Psoas muscle (tissue), 8 donors: Measurements from ENCODE around the gene SPTBN2. TPM values are rescaled to one million over a fixed set of nuclear protein-coding genes. Genes with fewer than 3 reads are reported as not detected.
"Not testable (repeated sequence)": the region's sequence is repeated elsewhere in the genome, so short reads cannot be mapped to it uniquely, and the experiment has no call there.

Source experiments
- ATAC-seq, 4 donors: fragments of 200-7000 bp; cut with Tn5 transposase; one replicate each; pipeline ENCODE4 v1.9.1; 2020; ENCODE audit warnings: moderate library complexity in 3 of 4, mild to moderate bottlenecking in 2 of 4
- DNase-seq, 2 donors: peaks; one replicate each; pipeline ENCODE4 v3.0.0-alpha.2; 2020
- H3K27ac ChIP-seq: fragments of 200-600 bp; one replicate; pipeline ENCODE4 v1.8.0; 2022
- H3K27me3 ChIP-seq, 3 donors: fragments of 200-600 bp in 1 of 3; one replicate each; pipeline versions ENCODE4 v1.6.1 to v1.8.0; 2013 to 2022; ENCODE audit warnings: low read length in 2 of 3, mild to moderate bottlenecking in 2 of 3, moderate library complexity in 1 of 3; ENCODE audit not compliant: insufficient read depth in 3 of 3
- H3K36me3 ChIP-seq, 2 donors: fragments of 200-600 bp in 1 of 2; one replicate each; pipeline versions ENCODE4 v1.6.1 to v1.8.0; 2013 to 2022; ENCODE audit warnings: low read depth in 1 of 2, mild to moderate bottlenecking in 1 of 2, moderate library complexity in 1 of 2; ENCODE audit not compliant: insufficient read depth in 1 of 2
- H3K4me1 ChIP-seq: fragments of 200-600 bp; one replicate; pipeline ENCODE4 v1.8.0; 2022
- H3K4me3 ChIP-seq: fragments of 200-600 bp; one replicate; pipeline ENCODE4 v1.8.0; 2022; ENCODE audit warnings: mild to moderate bottlenecking
- H3K9me3 ChIP-seq: fragments of 200-600 bp; one replicate; pipeline ENCODE4 v1.8.0; 2022
- CTCF ChIP-seq: fragments of 200-600 bp; IDR thresholded peaks from one replicate; pipeline ENCODE4 v1.8.0; 2022; ENCODE audit warnings: antibody characterized with exemption
- WGBS, 3 donors: extraction: QIAGEN DNeasy Blood & Tissue Kit; methylation state at CpG; one replicate each; pipeline versions ENCODE4 v1.1.6 to v1.1.7; 2013; 5-methylcytosine and 5-hydroxymethylcytosine counted together
- intact Hi-C, 2 donors: fragments of 100-400 bp; cut with DNase I; formaldehyde crosslinking; loops; one replicate each; pipeline versions ENCODE4 v1.11.0 to v1.14.2; 2022
- polyA plus RNA-seq, 3 donors: library from polyadenylated mRNA; stranded (reverse); fragments of 200-250 nt; gene quantifications; one replicate each; pipeline ENCODE4 v1.2.3, GENCODE V29; 2013
- total RNA-seq, 4 donors: library from RNA; stranded (reverse); fragmentation: NEBNext Ultra II Directional in 2 of 4; extraction: Animal tissue kit (Norgen Biotek cat#: 25700) in 2 of 4; gene quantifications; one replicate each; pipeline versions ENCODE4 v1.2.1 to v1.2.4, GENCODE V29; 2021 to 2023
- donor health status: healthy with polysubstance abuse.
- donor health status: DM: no; HTN: no; CAD: no; lungs with moderate emphysema.
- donor health status: Bipolar disorder and iron deficiency.
- donor health status: healthy.
- donor health status: DM: yes; HTN: yes; CAD: no.
- donor health status: DM: no; HTN: no; CAD: no.
- donor health status: DM: no; HTN: no; CAD: no.
- donor health status: DM: yes; HTN: yes; CAD: no.

The SPTBN2 gene
- total and polyA plus RNA-seq, 7 donors, result 0.08 to 1.4 (median 0.43) TPM; not detected in 1

GRCh38 chr11:66727282-66728037, 1.6 kb downstream of the SPTBN2 start:
- Histone ChIP-seq H3K9me3 (no peaks in the 10 kb centered on the region), H3K4me1 (no peaks in the 10 kb centered on the region), H3K4me3 (peak overlapping the region; percentile 65), H3K27ac (no peak overlapping the region), H3K36me3 (no peaks in the 10 kb centered on the region), H3K27me3 (peaks cover 0 to 49% (median 19%) of the 10 kb centered on the region in 3 donors)
- 2 to 4% (median 2%) methylated on average over 56 to 70 of the region's 70 CpGs for WGBS, 3 donors
- ATAC-seq (peak; percentile 23 to 54 (median 43)), DNase-seq (peak; percentile 39 to 54)
- intact Hi-C loops, result no loop called here
- TF ChIP-seq CTCF, result no peak

- Histone ChIP-seq H3K9me3 (no peaks in the 10 kb centered on the region), H3K27me3 (peaks cover 0 to 45% (median 17%) of the 10 kb centered on the region in 3 donors), H3K4me3 (no peak overlapping the region), H3K27ac (no peak overlapping the region), H3K36me3 (no peaks in the 10 kb centered on the region), H3K4me1 (no peaks in the 10 kb centered on the region)
- 67 to 71% (median 70%) methylated on average over 10 of the region's 10 CpGs for WGBS, 3 donors
- TF ChIP-seq CTCF, result no peak
- no peak for DNase-seq
- ATAC-seq, result no peak
- intact Hi-C loops, result no loop called here
Measured at GRCh38 chr11:66725647-66726046, 3.4 kb downstream of the SPTBN2 start.

GRCh38 chr11:66725114-66725513, 3.9 kb downstream of the SPTBN2 start:
- H3K4me1 ChIP-seq, result no peaks in the 10 kb centered on the region
- H3K4me3 ChIP-seq, result no peak overlapping the region
- WGBS, 3 donors, result 90 to 100% (median 95%) methylated on average over 1 of the region's 1 CpG
- no peaks in the 10 kb centered on the region for H3K9me3 ChIP-seq
- DNase-seq (no peak), ATAC-seq (no peak)
- no peak overlapping the region for H3K27ac ChIP-seq
- peaks cover 0 to 51% (median 17%) of the 10 kb centered on the region in 3 donors for H3K27me3 ChIP-seq
- TF ChIP-seq CTCF, result no peak
- intact Hi-C loops, result no loop called here
- H3K36me3 ChIP-seq, result no peaks in the 10 kb centered on the region

GRCh38 chr11:66724167-66724566, 4.8 kb downstream of the SPTBN2 start:
- intact Hi-C loops, H3K27ac ChIP-seq, H3K36me3 ChIP-seq, ATAC-seq, H3K4me3 ChIP-seq, DNase-seq, H3K9me3 ChIP-seq, H3K4me1 ChIP-seq: not testable (repeated sequence)
- WGBS, 3 donors, result 87 to 90% (median 88%) methylated on average over 5 of the region's 5 CpGs
- peaks cover 0 to 55% (median 14%) of the 10 kb centered on the region in 3 donors for H3K27me3 ChIP-seq

- WGBS, 3 donors, result 92 to 98% (median 95%) methylated on average over 5 of the region's 5 CpGs
- H3K4me1 ChIP-seq, result no peaks in the 10 kb centered on the region
- no peaks in the 10 kb centered on the region for H3K9me3 ChIP-seq
- intact Hi-C loops, result no loop called here
- TF ChIP-seq CTCF, result no peak
- peaks cover 0 to 56% (median 14%) of the 10 kb centered on the region in 3 donors for H3K27me3 ChIP-seq
- no peak overlapping the region for H3K4me3 ChIP-seq
- no peaks in the 10 kb centered on the region for H3K36me3 ChIP-seq
- no peak for ATAC-seq
- H3K27ac ChIP-seq, result no peak overlapping the region
- DNase-seq, result no peak
Measured at GRCh38 chr11:66723693-66724092, 5.3 kb downstream of the SPTBN2 start.
